ENCODE measurements around the gene MBTPS1. TPM values are rescaled to one million over a fixed set of nuclear protein-coding genes. Genes with fewer than 3 reads are reported as not detected.

MBTPS1 gene
- polyA plus RNA-seq, 2 of the 4 experiments (the other 2 are of a cell fraction), result 50.3 to 88.4 TPM

DNA sequence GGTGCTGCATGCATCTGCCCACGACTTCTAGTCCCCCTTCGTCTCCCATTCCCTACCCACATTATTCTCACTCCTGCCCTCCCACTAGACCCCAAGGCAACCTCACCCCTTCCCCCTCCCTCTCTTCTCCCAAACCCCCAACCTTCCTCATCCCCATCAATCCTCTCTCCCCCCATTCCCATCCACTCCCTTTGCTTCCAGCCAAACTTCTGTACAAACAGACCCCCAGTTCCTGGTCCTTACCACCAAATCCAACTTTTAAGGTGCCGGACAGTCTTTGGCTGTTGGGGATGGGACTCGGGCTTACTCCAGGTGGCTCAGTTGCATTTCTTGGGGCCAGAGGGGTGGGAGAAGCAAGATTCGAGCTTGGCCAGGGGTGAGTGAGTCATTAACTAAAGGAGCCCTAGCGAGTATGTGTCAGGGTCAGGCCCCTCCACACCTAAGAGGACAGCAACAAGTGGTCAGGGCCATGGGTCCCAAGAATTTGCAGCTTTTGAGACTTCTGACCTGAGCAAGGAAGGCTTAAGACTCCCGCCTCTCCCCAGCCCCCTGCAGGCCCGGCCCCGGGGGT is 74.3 kb downstream of the MBTPS1 start, which contains the start of gene SLC38A8:
TSS of gene SLC38A8 (minus strand) at position 488 of the 571 bp plus-strand sequence. CDS start 638 bp downstream, outside the sequence.
- no peak for TF ChIP-seq TFCP2L1 (CRISPR knock-in tag; IDR thresholded peaks at IDR 0.05)
- TF ChIP-seq, protein P1, sequence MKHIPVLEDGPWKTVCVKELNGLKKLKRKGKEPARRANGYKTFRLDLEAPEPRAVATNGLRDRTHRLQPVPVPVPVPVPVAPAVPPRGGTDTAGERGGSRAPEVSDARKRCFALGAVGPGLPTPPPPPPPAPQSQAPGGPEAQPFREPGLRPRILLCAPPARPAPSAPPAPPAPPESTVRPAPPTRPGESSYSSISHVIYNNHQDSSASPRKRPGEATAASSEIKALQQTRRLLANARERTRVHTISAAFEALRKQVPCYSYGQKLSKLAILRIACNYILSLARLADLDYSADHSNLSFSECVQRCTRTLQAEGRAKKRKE (CRISPR knock-in tag; IDR thresholded peaks at IDR 0.05; ENCODE audit: low read depth), result no peak
- no peak for TF ChIP-seq ZSCAN20 (CRISPR knock-in tag; IDR thresholded peaks at IDR 0.05)
- TF ChIP-seq NPAS2 (CRISPR knock-in tag; IDR thresholded peaks at IDR 0.05; ENCODE audit: borderline replicate concordance), result no peak
- no peak for TF ChIP-seq FOSL2 (IDR thresholded peaks at IDR 0.05)
- TF ChIP-seq FOSL2 (CRISPR knock-in tag; IDR thresholded peaks at IDR 0.05), result no peak
- TF ChIP-seq HOXB13 (CRISPR knock-in tag; IDR thresholded peaks at IDR 0.05; ENCODE audit: low read depth), result no peak
- no peak for TF ChIP-seq HEYL (CRISPR knock-in tag; IDR thresholded peaks at IDR 0.05)
- no peak for TF ChIP-seq RAD21 (conservative IDR thresholded peaks at IDR 0.05 in 1 of 2, IDR thresholded peaks at IDR 0.05 in 1 of 2)
- no peak for TF ChIP-seq JUNB (IDR thresholded peaks at IDR 0.05)
- TF ChIP-seq RARB (CRISPR knock-in tag; IDR thresholded peaks at IDR 0.05), result no peak
- no peak for TF ChIP-seq HOXA7 (CRISPR knock-in tag; IDR thresholded peaks at IDR 0.05)
- no peak for TF ChIP-seq CEBPB (IDR thresholded peaks at IDR 0.05)
- TF ChIP-seq, protein P2, sequence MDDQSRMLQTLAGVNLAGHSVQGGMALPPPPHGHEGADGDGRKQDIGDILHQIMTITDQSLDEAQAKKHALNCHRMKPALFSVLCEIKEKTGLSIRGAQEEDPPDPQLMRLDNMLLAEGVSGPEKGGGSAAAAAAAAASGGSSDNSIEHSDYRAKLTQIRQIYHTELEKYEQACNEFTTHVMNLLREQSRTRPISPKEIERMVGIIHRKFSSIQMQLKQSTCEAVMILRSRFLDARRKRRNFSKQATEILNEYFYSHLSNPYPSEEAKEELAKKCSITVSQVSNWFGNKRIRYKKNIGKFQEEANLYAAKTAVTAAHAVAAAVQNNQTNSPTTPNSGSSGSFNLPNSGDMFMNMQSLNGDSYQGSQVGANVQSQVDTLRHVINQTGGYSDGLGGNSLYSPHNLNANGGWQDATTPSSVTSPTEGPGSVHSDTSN (IDR thresholded peaks at IDR 0.05), result no peak
- no peak for TF ChIP-seq RCOR1 (IDR thresholded peaks at IDR 0.05; ENCODE audit: low read depth, low read length)
- TF ChIP-seq ZC3H11A (IDR thresholded peaks at IDR 0.05), result no peak
- TF ChIP-seq RFX5 (IDR thresholded peaks at IDR 0.05), result no peak
- ATAC-seq (no peak), DNase-seq (ENCODE audit: low read depth in 1 of 2, low spot score in 1 of 2) (no peak), FAIRE-seq (no peak)
- Histone ChIP-seq H3K4me3 (no peak within 1 kb of the TSS), H3K4me2 (no peak within 1 kb of the TSS), H3K9me3 (no peaks in the 10 kb centered on the region), H3K4me1 (no peaks in the 10 kb centered on the region), H3K27ac (no peak within 1 kb of the TSS)
- ChIA-PET POLR2A (no interaction called here), CTCF (interaction anchor here (0.7 to 11.3 kb wide), 11 partner anchors 13 to 217 kb away, joined by 3 to 87 read pairs (median 10); no protein-coding TSS in a partner anchor)
- 55% methylated on average over 9 of the region's 9 CpGs for WGBS (ENCODE audit: missing lambda C conversion rate)

DNA sequence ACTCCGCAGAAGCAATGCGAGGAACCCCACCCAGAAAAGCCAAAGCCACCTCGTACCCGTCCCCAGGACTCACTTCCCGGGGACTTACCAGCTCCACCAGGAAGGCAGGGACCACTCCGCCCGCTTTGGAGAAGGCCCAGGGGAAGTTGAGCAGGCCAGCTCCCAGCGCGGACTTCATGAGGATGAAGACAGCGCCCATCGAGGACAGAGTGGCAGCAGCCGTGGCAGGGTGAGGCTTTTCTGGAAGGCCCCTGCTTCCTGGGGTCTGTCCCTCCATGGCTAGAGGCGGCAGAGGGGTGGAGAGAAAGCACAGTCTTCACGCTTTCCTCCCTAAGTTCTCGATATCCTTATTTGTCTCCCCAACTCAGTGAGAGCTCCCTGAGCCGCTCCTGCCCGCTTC is 74.9 kb downstream of the MBTPS1 start:
- H3K4me1 ChIP-seq, result no peaks in the 10 kb centered on the region
- H3K27ac ChIP-seq, result no peak overlapping the region
- no peak for FAIRE-seq
- H3K9me3 ChIP-seq, result no peaks in the 10 kb centered on the region
- WGBS (ENCODE audit: missing lambda C conversion rate), result 80% methylated on average over 17 of the region's 17 CpGs
- ChIA-PET POLR2A (no interaction called here), CTCF (interaction anchor here (0.7 to 11.3 kb wide), 7 partner anchors 15 to 85 kb away, joined by 3 to 87 read pairs (median 4); no protein-coding TSS in a partner anchor)
- no peak overlapping the region for H3K4me2 ChIP-seq
- TF ChIP-seq ZFP36 (IDR thresholded peaks at IDR 0.05; ENCODE audit: borderline replicate concordance, partially characterized antibody) (no peak), TP53 (CRISPR knock-in tag; IDR thresholded peaks at IDR 0.05) (no peak), NPAS2 (CRISPR knock-in tag; IDR thresholded peaks at IDR 0.05; ENCODE audit: borderline replicate concordance) (no peak), ZC3H11A (IDR thresholded peaks at IDR 0.05) (no peak), POLR2AphosphoS2 (conservative IDR thresholded peaks at IDR 0.05; ENCODE audit: low read length) (no peak), BHLHE40 (IDR thresholded peaks at IDR 0.05; ENCODE audit: low read depth, low read length) (no peak), ZSCAN20 (CRISPR knock-in tag; IDR thresholded peaks at IDR 0.05) (no peak), CHD2 (IDR thresholded peaks at IDR 0.05; ENCODE audit: low read length, partially characterized antibody) (no peak), EHF (CRISPR knock-in tag; IDR thresholded peaks at IDR 0.05) (no peak), EP300 (IDR thresholded peaks at IDR 0.05) (no peak), SMC3 (IDR thresholded peaks at IDR 0.05) (no peak), HOXA7 (CRISPR knock-in tag; IDR thresholded peaks at IDR 0.05) (no peak), RFX5 (IDR thresholded peaks at IDR 0.05) (no peak), CHD4 (IDR thresholded peaks at IDR 0.05; ENCODE audit: borderline replicate concordance) (no peak)
- TF ChIP-seq, protein P3, sequence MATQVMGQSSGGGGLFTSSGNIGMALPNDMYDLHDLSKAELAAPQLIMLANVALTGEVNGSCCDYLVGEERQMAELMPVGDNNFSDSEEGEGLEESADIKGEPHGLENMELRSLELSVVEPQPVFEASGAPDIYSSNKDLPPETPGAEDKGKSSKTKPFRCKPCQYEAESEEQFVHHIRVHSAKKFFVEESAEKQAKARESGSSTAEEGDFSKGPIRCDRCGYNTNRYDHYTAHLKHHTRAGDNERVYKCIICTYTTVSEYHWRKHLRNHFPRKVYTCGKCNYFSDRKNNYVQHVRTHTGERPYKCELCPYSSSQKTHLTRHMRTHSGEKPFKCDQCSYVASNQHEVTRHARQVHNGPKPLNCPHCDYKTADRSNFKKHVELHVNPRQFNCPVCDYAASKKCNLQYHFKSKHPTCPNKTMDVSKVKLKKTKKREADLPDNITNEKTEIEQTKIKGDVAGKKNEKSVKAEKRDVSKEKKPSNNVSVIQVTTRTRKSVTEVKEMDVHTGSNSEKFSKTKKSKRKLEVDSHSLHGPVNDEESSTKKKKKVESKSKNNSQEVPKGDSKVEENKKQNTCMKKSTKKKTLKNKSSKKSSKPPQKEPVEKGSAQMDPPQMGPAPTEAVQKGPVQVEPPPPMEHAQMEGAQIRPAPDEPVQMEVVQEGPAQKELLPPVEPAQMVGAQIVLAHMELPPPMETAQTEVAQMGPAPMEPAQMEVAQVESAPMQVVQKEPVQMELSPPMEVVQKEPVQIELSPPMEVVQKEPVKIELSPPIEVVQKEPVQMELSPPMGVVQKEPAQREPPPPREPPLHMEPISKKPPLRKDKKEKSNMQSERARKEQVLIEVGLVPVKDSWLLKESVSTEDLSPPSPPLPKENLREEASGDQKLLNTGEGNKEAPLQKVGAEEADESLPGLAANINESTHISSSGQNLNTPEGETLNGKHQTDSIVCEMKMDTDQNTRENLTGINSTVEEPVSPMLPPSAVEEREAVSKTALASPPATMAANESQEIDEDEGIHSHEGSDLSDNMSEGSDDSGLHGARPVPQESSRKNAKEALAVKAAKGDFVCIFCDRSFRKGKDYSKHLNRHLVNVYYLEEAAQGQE (IDR thresholded peaks at IDR 0.05), result no peak
- TF ChIP-seq, protein P4, sequence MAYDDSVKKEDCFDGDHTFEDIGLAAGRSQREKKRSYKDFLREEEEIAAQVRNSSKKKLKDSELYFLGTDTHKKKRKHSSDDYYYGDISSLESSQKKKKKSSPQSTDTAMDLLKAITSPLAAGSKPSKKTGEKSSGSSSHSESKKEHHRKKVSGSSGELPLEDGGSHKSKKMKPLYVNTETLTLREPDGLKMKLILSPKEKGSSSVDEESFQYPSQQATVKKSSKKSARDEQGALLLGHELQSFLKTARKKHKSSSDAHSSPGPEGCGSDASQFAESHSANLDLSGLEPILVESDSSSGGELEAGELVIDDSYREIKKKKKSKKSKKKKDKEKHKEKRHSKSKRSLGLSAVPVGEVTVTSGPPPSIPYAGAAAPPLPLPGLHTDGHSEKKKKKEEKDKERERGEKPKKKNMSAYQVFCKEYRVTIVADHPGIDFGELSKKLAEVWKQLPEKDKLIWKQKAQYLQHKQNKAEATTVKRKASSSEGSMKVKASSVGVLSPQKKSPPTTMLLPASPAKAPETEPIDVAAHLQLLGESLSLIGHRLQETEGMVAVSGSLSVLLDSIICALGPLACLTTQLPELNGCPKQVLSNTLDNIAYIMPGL (CRISPR knock-in tag; IDR thresholded peaks at IDR 0.05; ENCODE audit: borderline replicate concordance), result no peak
- TF ChIP-seq, protein P2 (IDR thresholded peaks at IDR 0.05), result no peak
- TF ChIP-seq, protein P5, sequence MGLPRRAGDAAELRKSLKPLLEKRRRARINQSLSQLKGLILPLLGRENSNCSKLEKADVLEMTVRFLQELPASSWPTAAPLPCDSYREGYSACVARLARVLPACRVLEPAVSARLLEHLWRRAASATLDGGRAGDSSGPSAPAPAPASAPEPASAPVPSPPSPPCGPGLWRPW (IDR thresholded peaks at IDR 0.05), result no peak
- H3K4me3 ChIP-seq, result no peak overlapping the region
- no peak for ATAC-seq
- no peak for DNase-seq (ENCODE audit: low read depth in 1 of 2, low spot score in 1 of 2)
